ENCODE data around the gene ZNF579.

- TF ChIP-seq CTCF (IDR thresholded peaks at IDR 0.05; ENCODE audit: low read depth, low read length, poor library complexity, severe bottlenecking) (no peak), EZH2phosphoT487 (IDR thresholded peaks at IDR 0.05; ENCODE audit: borderline replicate concordance, low read length) (no peak)
These were observed 35.8 kb upstream of the ZNF579 start for GRCh38 chr19:55616395-55616875.
